Adrenal gland (tissue), 12 donors: ENCODE data around the gene NSD1. TPM values are rescaled to one million over a fixed set of nuclear protein-coding genes. Genes with fewer than 3 reads are reported as not detected.

ENCODE experiments used
- DNase-seq, 7 donors: peaks; one replicate each; pipeline ENCODE4 v3.0.0-alpha.2; 2019 to 2020
- H3K27ac ChIP-seq, 5 donors: fragments of 200-600 bp; sonication (generic) in 4 of 5; 1 replicate in 3 of 5; 2 replicates in 2 of 5; pipeline versions ENCODE4 v1.5.1 to v1.8.0; 2016 to 2020; ENCODE audit warnings: mild to moderate bottlenecking in 1 of 5
- H3K27me3 ChIP-seq: fragments of 200-600 bp; 2 replicates; pipeline ENCODE4 v1.8.0; 2021
- H3K36me3 ChIP-seq, 2 donors: fragments of 200-600 bp; replicated peaks in 1 of 2; 1 replicate in 1 of 2; 2 replicates in 1 of 2; pipeline versions ENCODE4 v1.5.1 to v1.8.0; 2018 to 2022
- H3K4me1 ChIP-seq, 2 donors: fragments of 200-600 bp; replicated peaks in 1 of 2; 1 replicate in 1 of 2; 2 replicates in 1 of 2; pipeline versions ENCODE4 v1.5.1 to v1.8.0; 2018 to 2021
- H3K4me3 ChIP-seq, 4 donors: fragments of 200-600 bp; sonication (generic) in 3 of 4; one replicate each; pipeline ENCODE4 v1.5.1; 2016 to 2018
- H3K9me3 ChIP-seq, 3 donors: fragments of 200-600 bp; sonication (generic) in 1 of 3; replicated peaks in 1 of 3; 1 replicate in 2 of 3; 2 replicates in 1 of 3; pipeline versions ENCODE4 v1.5.1 to v1.8.0; 2016 to 2021
- CTCF ChIP-seq, 6 experiments: fragments of 450-650 bp in 4 of 6; fragments of 200-600 bp in 2 of 6; sonication (generic) in 1 of 6; IDR thresholded peaks; 1 replicate in 5 of 6; 2 replicates in 1 of 6; pipeline versions ENCODE4 v1.5.1 to v1.8.0; 2016 to 2021; ENCODE audit warnings: antibody characterized with exemption in 6 of 6, mild to moderate bottlenecking in 2 of 6, moderate library complexity in 1 of 6
- POLR2A ChIP-seq, 2 donors: fragments of 450-650 bp; IDR thresholded peaks; one replicate each; pipeline ENCODE4 v1.6.1; 2017; ENCODE audit warnings: antibody characterized with exemption in 2 of 2, mild to moderate bottlenecking in 2 of 2, moderate library complexity in 1 of 2
- WGBS, 4 donors: extraction: QIAGEN DNeasy Blood & Tissue Kit in 2 of 4; methylation state at CpG; one replicate each; pipeline versions ENCODE4 v1.1.5 to v1.1.7; 2013 to 2017; 5-methylcytosine and 5-hydroxymethylcytosine counted together
- intact Hi-C, 2 donors: fragments of 100-400 bp; cut with DNase I; formaldehyde crosslinking; loops; one replicate each; pipeline versions ENCODE4 v1.14.1 to v1.15.0; 2022 to 2023
- polyA plus RNA-seq, 3 donors: library from polyadenylated mRNA; stranded (reverse); fragments of 200-250 nt in 2 of 3; fragments of 350-450 nt in 1 of 3; fragmentation: Illumina TruSeq in 1 of 3; extraction: RNeasy Lipid Tissue Mini Kit (QIAGEN cat#74804) in 1 of 3; gene quantifications; one replicate each; pipeline ENCODE4 v1.2.3, GENCODE V29; 2013 to 2014
- total RNA-seq, 9 donors: library from RNA; depleted of rRNA in 4 of 9; stranded (reverse); fragments of >200 nt in 4 of 9; fragments of 120-200 nt in 1 of 9; fragmentation: NEBNext Ultra II Directional in 1 of 9; extraction: Animal tissue kit (Norgen Biotek cat#: 25700) in 1 of 9; gene quantifications; one replicate each; pipeline versions ENCODE4 v1.1.0 to v1.2.4, GENCODE V29; 2013 to 2023
- donor health status: healthy with polysubstance abuse.
- donor health status: Bipolar disorder and iron deficiency.
- donor health status: DM: yes; HTN: yes; CAD: no.
- donor health status: DM: no; HTN: no; CAD: no.
- donor health status: DM: no; HTN: no; CAD: no.
- donor health status: DM: yes; HTN: yes; CAD: no.

Gene NSD1
- total and polyA plus RNA-seq, 12 donors, result 6.4 to 73.9 (median 44.3) TPM

- H3K27me3 ChIP-seq, result no peaks in the 10 kb centered on the region
- H3K27ac ChIP-seq, result no peak overlapping the region
- H3K36me3 ChIP-seq, result no peaks in the 10 kb centered on the region
- no peaks in the 10 kb centered on the region for H3K9me3 ChIP-seq
- peaks cover 12 to 19% of the 10 kb centered on the region in 2 donors for H3K4me1 ChIP-seq
- DNase-seq, result peak in 4 of 7 donors; percentile 42 to 56 (median 52)
- H3K4me3 ChIP-seq, result no peak overlapping the region
- TF ChIP-seq CTCF (IDR thresholded peaks at IDR 0.05) (no peak), POLR2A (IDR thresholded peaks at IDR 0.05) (no peak)
- 0 to 5% (median 3%) methylated on average over 7 to 19 of the region's 19 CpGs for whole genome bisulfite sequencing, 4 donors
- intact Hi-C loops, result loop anchor here in 1 of 2 donors (10.0 kb wide), 2 partner anchors 72 to 142 kb away; partner anchors contain the start of gene SLC34A1
These were observed 179.1 kb downstream of the NSD1 start for GRCh38 chr5:177312649-177313181.

- H3K27me3 ChIP-seq, result no peaks in the 10 kb centered on the region
- no peaks in the 10 kb centered on the region for H3K36me3 ChIP-seq
- DNase-seq, result peak in 1 of 7 donors; percentile 14
- no peak overlapping the region for H3K4me3 ChIP-seq
- no peaks in the 10 kb centered on the region for H3K9me3 ChIP-seq
- WGBS, 4 donors, result 90 to 95% (median 95%) methylated on average over 15 of the region's 15 CpGs
- H3K4me1 ChIP-seq, result peaks cover 12 to 19% of the 10 kb centered on the region in 2 donors
- no peak for TF ChIP-seq CTCF (IDR thresholded peaks at IDR 0.05)
- TF ChIP-seq POLR2A (IDR thresholded peaks at IDR 0.05), result no peak
- intact Hi-C loops, result loop anchor here in 1 of 2 donors (10.0 kb wide), 2 partner anchors 71 to 141 kb away; partner anchors contain the start of gene SLC34A1
- H3K27ac ChIP-seq, result no peak overlapping the region
These were observed 180.1 kb downstream of the NSD1 start for GRCh38 chr5:177313561-177314259.

GRCh38 chr5:177314376-177315342 lies 181.1 kb downstream of the NSD1 start:
- Histone ChIP-seq H3K27me3 (no peaks in the 10 kb centered on the region), H3K4me1 (peaks cover 12 to 19% of the 10 kb centered on the region in 2 donors), H3K36me3 (no peaks in the 10 kb centered on the region), H3K27ac (no peak overlapping the region), H3K4me3 (no peak overlapping the region), H3K9me3 (no peaks in the 10 kb centered on the region)
- TF ChIP-seq POLR2A (IDR thresholded peaks at IDR 0.05) (no peak), CTCF (IDR thresholded peaks at IDR 0.05) (no peak)
- 51 to 64% (median 60%) methylated on average over 10 to 18 of the region's 18 CpGs for WGBS, 4 donors
- DNase-seq, result peak in 1 of 7 donors; percentile 19
- intact Hi-C loops, result loop anchor here (5.0 to 10.0 kb wide), 3 partner anchors 70 to 143 kb away; partner anchors contain the start of gene SLC34A1 (in 1 of the 2)
